ENCODE results near the gene RAB37.
A peak's percentile ranks its signal among the peaks of the same experiment; 100 is the strongest.

The RAB37 gene

DNA sequence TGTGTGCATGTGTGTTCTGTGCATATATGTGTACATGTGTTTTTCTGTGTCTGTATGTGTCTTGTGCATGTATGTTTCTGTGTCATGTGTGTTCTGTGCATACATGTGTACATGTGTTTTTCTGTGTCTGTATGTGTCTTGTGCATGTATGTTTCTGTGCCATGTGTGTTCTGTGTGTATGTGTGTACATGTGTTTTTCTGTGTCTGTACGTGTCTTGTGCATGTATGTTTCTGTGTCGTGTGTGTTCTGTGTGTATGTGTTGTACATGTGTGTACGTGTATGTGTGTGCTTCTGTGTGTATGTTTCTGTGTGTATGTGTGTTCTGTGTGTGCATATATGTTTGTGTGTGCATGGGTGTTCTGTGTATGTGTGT, 8.4 kb upstream of the RAB37 start:
- no peak for DNase-seq

DNA sequence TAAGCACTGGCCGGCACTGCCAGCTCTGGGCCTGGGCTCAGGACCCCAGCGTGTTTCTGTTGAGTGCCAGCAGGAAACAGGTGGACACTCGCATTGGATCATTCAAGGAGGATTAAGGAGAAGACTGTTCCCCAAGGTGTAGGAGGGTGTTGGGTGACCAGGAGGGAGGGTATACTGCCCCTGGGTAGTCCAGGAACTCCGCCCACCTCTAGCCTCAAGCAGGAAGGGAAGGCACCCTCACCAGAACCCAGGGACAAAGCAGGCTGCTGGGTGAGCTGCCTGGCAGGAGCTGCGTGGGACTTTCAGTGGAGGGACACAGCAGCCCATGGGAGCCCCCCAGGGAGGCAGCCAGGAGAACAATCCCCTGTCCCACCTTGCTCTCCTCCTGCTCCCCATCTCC, 7.7 kb upstream of the RAB37 start:
- no peak for DNase-seq

DNA sequence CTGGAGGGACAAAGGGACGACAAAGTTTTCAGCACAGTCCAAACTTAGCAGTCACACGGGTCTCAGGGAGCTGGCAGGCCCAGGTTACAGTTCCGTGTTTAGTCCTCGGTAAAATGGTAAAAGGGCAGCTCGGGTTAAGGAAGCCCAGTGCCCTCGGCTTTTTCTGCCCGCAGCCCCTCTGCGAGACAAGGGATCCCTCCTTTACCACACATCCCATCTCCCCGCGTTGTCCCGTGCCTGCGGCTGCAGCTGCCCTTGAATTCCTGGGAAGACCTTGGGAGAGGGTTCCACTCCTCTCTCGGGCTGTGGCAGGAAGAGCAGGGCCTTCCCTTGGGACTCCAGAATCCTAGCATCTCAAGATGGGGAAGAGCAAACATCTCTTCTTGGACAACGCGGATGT, 7.2 kb upstream of the RAB37 start:
- no peak for DNase-seq

DNA sequence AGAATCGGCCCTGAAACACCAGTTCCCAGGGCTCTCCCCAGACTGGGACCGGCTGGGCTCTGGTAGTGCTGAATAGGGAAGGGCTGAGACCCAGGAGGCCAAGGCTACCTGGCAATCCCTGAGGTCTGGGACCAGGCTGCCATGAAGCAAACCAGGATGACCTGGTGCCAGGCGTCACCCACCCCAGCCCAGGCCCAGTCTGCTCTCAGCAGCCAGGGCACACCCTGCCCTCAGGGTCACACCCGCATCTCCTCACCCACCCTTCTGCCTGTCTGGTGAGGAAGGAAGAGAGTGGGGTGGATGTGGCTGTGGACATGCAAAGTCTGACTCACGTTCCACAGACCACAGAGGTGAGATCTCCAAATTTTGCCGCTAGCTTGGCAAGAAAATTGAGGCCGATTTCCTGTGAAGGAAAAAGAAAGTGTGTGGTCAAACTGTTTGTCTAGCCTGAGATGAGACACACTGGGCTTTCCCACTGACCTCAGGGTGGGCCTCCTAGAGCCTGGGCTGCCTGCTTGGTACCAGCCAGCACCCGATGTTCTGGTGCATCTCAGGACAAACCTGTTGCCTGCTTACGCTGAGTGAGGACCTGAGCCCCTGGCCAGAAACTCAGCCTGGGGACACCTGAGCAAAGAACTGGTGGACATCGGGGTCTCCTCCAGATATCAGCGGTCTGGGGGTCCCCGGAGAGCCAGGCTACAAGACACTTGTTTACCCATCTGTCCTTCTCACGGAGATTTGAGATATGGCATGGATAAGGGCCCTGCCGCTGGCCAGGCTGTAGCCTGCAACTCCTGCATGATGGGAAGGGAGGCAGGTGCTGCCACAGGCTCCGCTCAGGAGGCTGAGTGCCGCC, 6.3 kb upstream of the RAB37 start:
- DNase-seq: peak in 1 of 2 experiments; percentile 50

DNA sequence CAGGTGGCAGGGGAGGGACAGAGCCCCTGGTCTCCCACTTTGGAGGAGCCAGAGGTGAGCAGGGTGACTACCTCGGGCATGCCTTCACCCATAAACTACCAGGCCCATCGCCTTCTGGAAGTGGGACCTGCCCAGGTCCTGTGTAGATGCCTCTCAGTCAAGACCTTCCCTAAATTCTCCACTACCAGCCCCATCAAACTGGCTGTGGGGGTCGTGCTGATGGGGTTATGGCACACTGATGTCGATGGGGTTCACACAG, 5.8 kb upstream of the RAB37 start:
- no peak for DNase-seq

DNA sequence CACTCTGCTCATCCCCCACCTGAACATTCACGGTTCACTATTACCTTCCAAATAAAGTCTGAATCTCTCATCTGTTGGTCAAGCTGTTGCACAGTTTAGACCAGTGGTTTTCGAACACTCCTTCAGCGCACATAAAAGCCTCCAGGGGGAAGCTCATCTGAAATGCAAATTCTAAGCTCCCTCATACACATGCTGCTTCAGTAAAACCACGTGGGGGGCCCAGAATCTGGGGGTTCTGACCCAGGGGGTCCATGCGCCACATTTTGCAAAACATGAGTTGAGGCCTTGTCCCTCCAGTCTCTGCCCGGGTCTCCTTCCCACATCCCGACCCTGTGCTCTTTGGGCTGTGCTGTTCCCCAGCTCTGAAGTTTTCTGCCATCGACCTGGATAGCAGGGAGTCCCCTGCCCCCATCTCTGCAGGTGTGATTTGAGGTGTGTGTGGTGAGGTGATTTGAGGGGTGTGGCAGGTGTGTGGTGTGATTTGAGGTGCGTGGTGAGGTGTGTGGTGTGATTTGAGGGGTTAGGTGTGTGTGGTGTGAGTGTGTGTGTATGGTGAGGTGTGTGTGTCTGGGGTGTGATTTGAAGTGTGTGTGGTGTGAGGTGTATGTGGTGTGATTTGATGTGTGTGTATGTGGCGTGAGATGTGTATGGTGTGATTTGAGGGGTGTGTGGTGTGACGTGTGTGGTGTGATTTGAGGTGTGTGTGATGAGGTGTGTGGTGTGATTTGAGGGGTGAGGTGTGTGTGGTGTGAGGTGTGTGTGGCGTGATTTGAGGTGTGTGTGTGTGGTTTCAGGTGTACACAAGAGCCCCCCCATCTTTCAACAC, 4.8 kb upstream of the RAB37 start:
- no peak for DNase-seq

DNA sequence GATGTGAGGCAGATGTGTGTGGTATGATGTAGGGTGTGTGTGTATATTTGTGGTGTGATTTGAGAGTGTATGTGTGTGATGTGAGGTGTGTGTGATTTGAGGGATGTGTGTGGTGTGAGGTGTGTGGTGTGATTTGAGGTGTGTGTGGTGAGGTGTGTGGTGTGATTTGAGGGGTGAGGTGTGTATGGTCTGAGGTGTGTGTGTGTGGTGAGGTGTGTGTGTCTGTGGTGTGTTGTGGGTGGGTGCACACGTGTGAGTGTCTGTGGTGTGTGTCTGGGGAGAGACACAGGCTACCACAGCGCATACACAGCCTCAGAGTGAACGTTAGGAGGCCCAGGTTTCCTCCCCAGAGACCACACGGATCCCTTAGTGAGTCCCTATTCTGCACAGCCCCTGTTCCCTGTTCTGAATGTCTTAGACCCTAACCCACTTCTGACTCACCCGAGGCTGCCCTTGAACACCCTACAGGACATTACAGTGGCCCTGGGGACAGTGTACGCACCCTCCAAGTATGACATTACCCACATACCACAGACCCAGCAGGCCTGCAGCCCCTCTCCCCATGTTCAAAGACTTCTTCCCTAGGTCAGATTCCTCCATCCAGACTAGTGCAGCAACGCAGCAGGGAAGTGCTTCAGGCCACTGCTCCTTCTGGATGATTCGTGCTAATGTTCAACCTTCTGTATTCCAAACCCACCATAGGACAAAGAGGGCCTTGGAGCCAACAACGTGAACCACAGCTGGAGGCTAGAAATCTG, 3.5 kb upstream of the RAB37 start:
- no peak for DNase-seq

DNA sequence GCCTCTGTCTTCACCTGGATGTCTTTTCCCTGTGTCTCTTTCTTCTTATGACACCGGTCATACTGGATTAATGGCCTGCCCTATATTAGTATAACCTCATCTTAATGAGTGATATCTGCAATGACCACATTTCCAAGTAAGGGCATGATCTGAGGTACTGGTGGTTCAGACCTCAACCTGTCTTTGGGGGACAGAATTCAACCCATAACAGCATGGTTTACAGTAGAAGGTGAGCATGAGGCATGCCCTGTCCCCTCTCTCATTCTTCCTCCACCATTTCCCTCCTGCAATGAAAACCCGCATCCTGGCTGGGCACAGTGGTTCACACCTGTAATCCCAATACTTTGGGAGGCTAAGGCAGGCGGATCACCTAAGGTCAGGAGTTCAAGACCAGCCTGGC, 2.8 kb upstream of the RAB37 start:
- DNase-seq: no peak

DNA sequence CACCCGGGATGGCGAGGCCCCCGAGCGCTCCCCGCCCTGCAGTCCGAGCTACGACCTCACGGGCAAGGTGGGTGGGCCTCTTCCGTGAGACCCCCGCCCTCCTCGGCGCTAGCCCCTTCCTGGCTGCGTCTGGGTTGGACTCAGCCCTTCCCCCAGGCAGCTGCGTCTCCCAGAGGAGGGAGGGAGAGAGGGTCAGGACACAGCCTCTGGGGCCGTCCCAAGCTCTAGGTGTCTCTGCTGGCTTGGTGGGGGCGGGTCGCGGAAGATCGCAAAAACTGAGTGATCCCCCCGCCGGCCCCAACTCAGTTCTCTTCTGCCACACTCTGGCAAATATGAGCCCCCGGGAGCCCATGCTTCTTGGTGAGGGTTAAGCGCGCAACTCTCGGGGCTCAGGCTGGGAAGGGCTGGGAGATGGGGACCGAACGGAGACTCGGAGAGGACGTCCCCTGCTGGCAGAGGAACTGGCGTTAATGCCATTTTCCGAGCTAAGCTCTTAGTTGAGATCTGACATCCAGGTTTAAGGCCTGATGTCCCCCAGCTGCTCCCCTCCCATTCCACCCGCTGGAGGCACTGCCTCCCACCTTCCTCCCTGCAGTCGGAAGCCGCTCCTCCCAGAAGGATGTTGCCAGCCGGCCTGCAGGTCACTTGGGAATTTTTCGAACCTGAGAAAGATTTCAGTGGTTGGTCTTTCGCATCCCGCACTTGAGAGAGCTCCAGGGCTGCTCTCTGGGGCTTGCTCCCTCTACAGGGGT, 419 bp downstream of the RAB37 start:
- peak in 1 of 2 experiments; percentile 63 for DNase-seq

DNA sequence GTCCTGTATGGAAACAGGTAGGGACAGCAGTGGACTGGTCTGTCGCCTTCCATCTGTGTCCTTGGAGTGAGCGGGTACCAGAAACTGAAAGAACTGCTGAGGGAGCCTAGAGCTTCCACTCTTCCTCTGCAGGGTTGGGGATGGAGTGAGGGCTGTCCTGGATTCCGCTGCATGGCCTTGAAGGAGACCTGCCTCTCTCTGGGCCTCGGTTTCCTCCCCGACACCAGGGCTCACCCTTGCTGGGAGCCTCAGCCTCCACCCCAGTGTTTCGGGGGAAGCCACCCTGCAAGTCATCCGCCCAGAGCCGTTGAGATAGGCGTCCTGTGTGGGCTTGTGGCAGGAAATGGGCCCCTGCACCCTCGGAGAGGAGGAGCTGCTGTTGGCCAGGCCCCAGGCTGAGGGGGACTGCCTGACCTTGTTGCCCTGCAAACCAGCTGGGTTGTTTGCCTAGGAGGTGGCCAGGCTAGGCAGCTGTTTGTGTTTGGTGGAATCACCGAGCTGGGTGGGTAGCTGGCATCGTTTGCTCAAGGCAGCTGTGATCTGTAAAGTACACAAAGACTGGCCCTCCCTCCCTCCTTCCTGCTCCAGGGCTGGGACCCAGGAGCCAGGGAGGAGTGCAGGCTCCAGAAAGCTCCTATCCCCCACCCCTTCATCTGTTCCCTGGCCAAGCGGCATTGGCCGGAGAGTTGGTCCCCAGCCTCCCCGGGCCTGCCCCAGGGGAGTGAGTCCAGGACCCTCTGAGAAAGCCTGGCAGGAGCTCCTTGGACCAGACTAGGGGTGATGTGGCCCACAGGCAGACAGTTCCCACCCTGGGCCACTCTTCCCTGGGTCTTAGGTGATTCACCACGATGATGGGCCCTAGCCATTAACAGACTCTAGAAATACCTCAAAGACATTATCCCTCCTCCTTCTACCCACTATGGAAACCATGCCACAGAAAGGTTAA, 1.3 kb downstream of the RAB37 start:
- peak; percentile 77 to 81 for DNase-seq

DNA sequence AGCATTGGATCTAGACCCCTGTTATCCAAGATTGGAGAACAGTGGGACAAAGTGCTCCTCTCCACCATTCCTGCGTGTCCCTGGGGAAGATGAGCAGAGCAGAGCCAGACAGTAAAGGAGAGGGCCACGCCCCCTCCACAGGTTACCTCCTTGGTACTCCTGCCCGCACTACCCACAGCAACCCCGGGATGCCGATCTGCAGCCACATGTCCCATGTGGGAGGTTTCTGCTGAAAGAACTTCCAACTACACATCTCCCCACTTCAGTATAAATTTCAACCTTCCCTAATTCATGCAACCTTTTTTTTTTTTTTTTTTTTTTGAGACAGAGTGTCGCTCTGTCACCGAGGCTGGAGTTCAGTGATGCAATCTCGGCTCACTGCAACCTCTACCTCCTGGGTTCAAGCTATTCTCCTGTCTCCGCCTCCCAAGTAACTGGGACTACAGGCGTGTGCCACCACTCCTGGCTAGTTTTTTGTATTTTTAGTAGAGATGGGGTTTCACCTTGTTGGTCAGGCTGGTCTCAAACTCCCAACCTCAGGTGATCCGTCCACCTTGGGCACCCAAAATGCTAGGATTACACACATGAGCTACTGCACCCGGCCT, 2.3 kb downstream of the RAB37 start:
- DNase-seq: no peak

DNA sequence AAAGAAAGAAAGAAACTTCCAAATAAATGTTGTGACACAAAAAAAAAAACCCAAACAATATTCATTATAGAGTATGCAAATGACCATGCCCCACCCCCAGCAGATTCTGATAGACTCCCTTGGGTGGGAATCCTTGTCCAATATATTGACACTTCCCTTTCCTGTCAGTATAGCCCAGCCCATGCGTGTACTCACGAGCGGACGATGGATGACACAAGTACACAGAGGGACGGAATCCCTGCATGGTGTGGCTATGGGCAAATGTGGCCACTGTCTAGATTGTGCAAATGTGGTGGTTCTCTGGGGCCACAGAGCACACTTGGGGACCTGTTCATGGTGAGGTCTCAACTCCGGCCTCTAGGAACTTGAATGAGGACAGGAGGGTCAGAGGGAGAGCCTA, 3.1 kb downstream of the RAB37 start:
- DNase-seq: no peak

DNA sequence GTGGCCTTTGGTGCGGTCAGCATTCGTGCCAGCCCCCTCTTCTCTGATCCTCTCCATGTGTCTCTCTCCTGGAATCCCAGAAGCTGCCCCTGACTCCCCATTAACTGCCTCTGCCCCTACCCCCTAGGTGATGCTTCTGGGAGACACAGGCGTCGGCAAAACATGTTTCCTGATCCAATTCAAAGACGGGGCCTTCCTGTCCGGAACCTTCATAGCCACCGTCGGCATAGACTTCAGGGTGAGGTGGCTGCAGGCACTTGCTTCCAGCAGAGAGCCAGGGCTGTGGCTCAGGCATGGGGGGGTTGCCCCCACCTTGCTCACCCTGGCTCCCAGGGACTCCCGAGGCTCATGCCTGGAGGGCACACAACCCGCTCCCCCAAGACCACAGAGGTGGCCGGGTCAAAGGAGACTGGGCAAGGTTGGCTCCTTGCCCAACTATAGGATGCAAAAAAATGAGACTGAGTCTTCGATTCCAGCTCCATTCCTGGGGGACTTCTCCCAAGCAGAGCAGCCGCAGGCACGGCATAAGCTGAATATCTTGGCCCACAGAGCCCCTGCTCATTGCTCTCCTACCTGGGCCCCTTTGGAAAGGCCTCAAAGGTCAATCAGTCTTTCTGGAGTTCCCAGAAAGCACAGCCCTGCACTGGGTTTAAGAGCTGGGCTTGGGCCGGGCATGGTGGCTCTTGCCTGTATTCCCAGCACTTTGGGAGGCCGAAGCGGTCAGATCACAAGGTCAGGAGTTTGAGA, 3.8 kb downstream of the RAB37 start:
- no peak for DNase-seq

DNA sequence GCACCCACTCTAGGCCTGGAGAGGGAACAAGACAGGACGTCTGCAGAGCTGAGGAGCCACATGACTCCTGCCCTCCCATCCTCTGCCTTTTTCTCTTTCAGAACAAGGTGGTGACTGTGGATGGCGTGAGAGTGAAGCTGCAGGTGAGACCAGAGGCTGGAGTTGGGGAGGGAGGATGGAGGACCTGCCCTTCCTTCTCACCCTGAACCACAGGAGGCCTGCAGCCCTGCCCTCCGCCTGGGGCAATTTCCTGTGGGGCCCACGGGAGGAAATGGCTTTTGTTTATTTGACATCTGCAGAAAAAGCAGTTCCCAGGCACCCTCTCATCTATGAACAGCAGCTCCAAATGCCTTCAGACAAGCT, 5.1 kb downstream of the RAB37 start:
- peak in 1 of 2 experiments; percentile 61 for DNase-seq

DNA sequence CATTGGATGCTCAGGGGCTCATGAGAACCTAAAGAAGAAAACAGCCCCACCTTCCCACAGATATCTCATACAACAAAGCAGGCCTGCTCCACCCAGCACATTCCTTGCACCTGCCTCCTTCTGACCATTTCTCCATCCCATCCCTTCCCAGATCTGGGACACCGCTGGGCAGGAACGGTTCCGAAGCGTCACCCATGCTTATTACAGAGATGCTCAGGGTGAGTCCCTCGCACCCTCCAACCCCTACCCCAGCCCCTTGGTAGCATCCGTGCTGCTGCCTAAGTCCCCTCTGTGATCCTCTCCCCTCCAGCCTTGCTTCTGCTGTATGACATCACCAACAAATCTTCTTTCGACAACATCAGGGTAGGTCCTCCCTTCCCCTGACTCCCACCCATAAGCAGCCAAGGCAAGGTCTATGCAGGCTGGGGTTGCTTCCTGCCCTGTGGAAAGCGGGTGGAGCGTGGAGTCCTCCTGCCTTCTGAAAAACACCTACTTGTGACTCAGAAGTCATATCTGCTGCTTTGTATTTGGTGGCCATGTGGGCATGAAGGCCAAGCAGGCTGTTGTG, 6.0 kb downstream of the RAB37 start:
- no peak for DNase-seq

DNA sequence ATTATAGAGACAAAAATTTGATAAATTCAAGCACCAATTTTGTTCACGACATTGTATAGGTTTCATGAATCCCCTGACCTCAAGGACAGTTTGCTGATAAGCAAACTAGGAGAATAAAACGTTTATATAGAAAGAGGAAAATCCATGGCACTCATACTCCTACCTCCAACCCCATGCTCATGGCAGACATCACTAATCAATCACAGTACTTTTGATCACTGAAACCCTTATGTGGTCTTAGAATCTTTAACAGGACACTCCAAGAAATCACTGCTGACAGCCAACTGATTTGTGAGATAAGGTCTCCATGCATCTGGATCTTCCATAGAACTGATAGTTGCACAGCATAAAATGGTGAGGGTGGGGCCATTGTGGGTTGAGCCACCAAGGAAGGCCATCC, 6.7 kb downstream of the RAB37 start:
- DNase-seq: no peak

DNA sequence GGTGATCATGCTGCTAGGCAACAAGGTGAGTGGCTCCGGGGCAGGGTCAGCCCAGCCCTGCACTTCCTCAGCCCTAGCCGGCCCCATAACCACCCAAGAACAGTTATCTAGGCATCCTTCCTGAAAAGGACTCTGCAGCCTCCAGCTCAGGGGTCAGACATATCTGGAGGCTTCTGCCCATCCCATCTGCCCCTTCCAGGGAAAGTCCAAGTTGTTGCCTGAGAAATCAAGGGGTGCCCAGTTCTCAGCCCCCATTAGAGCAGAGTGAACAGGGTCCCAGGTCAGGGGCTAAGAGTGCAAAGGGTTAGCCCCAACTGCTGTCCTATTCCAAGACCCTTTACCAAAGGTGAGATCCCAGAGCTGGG, 7.3 kb downstream of the RAB37 start:
- no peak for DNase-seq

DNA sequence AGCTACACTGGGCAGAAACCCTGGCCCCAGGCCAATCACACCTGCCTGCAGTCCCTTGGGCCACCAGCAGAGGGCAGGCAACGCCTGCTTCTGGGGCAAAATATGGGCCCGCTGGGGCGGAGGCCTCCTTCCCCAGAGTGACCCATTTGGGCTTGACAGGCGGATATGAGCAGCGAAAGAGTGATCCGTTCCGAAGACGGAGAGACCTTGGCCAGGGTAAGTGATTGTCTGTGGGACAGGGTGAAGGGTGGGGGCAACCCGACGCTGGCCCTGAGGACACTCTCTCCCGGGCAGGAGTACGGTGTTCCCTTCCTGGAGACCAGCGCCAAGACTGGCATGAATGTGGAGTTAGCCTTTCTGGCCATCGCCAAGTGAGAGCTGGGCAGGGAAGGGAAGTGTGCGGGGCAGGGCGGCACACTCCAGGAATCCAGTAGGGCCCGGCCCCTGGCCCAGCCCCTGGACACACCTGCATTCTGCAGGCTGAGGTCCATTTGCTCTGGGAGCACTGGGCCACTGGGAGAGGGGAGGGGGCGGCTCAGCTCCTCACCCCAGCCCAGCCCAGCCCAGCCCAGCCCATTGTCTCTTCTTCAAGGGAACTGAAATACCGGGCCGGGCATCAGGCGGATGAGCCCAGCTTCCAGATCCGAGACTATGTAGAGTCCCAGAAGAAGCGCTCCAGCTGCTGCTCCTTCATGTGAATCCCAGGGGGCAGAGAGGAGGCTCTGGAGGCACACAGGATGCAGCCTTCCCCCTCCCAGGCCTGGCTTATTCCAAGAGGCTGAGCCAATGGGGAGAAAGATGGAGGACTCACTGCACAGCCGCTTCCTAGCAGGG, 7.9 kb downstream of the RAB37 start:
- peak; percentile 91 to 93 for DNase-seq

DNA sequence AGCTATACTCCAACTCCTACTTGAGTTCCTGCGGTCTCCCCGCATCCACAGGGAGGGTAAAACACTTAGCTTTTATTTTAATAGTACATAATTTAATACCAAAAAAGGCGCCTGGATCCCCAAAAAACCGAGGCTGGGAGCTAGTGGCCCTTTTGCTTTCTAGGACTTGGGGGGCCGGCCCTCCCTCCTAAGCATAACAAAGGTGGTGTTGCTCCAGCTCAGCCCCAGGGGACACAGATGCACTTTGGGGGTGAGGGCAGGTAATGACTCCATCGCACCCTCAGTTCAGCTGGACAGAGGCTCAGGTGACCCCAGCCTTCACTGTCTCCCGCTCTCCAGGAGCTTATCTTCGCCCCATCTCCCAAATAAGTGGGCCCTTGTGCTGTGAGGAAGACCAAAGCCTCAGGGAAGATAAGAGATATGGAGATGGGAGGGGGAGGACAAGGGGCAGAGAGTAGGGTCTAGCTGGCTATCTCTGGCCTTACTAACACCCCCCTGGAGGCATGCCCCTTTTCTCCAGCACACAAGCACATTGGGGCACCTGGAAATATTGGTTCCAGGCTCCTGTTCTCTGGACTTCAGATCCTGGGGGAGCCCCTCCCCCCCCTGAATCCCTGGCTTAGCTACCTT, 8.6 kb downstream of the RAB37 start:
- DNase-seq: no peak
